ENCODE results near the gene PRKCH. TPM values are rescaled to one million over a fixed set of nuclear protein-coding genes. Genes with fewer than 3 reads are reported as not detected.

The PRKCH gene
- total and polyA plus RNA-seq, 2 of the 13 experiments (the other 11 are each of a cell fraction or from before 2014, with no cell fraction given): 0.48 to 1.3 TPM

GRCh38 chr14:61585598-61586543 lies 264.5 kb downstream of the PRKCH start:
- ATAC-seq: no peak
- Histone ChIP-seq H3K79me2 (ENCODE audit: insufficient read depth, low read length) (no peaks in the 10 kb centered on the region), H3K27me3 (ENCODE audit: control insufficient read depth in 1 of 2, insufficient read depth in 2 of 2, low read length in 2 of 2) (no peaks in the 10 kb centered on the region; a peak in 1 of 5 replicates), H3K4me1 (ENCODE audit: insufficient read depth, low read length) (peaks cover 49% of the 10 kb centered on the region), H3K9me3 (ENCODE audit: low read length) (no peaks in the 10 kb centered on the region), H3K4me2 (ENCODE audit: low read depth, low read length) (no peak overlapping the region), H3K9ac (ENCODE audit: insufficient read depth, low read depth, low read length) (no peak overlapping the region), H3K36me3 (replicated peaks in 1 of 2; ENCODE audit: control insufficient read depth in 1 of 2, insufficient read depth in 2 of 2, low read length in 2 of 2) (no peaks in the 10 kb centered on the region), H3K4me3 (replicated peaks in 1 of 3; ENCODE audit: insufficient read depth in 1 of 3, low read depth in 2 of 3, low read length in 3 of 3) (no peak overlapping the region), H2AFZ (ENCODE audit: low read length) (no peak overlapping the region), H4K20me1 (ENCODE audit: insufficient read depth, low read length) (no peaks in the 10 kb centered on the region), H3K27ac (ENCODE audit: extremely low read length, insufficient read depth, low read length) (no peak overlapping the region)
- 77% methylated on average over 5 of the region's 5 CpGs for WGBS (ENCODE audit: low lambda C conversion rate)
- TF ChIP-seq ZNF782 (CRISPR knock-in tag; IDR thresholded peaks at IDR 0.05; ENCODE audit: borderline replicate concordance) (no peak), NFE2 (CRISPR knock-in tag; IDR thresholded peaks at IDR 0.05) (no peak), ZNF180 (CRISPR knock-in tag; IDR thresholded peaks at IDR 0.05; ENCODE audit: borderline replicate concordance, low read depth) (no peak)
- ChIA-PET POLR2A (interaction anchor here (1.0 to 1.1 kb wide), 2 partner anchors 17 to 23 kb away, joined by 3 read pairs; no protein-coding TSS in a partner anchor), CTCF (ENCODE audit: low intra/inter-chr PET ratio, low total read pairs) (no interaction called here)
- BruUV-seq (replicated peaks): no TSS peak
- intact Hi-C loops (cut with micrococcal nuclease; ENCODE audit: unreplicated experiment) (no loop called here), in situ Hi-C loops (cut with HindIII; ENCODE audit: extremely low pct_ligation_motif_present, low pct_unique_long_range_greater_than_20kb) (no loop called here)
- FAIRE-seq: no peak
- no peak for DNase-seq (ENCODE audit: low spot score)

DNA sequence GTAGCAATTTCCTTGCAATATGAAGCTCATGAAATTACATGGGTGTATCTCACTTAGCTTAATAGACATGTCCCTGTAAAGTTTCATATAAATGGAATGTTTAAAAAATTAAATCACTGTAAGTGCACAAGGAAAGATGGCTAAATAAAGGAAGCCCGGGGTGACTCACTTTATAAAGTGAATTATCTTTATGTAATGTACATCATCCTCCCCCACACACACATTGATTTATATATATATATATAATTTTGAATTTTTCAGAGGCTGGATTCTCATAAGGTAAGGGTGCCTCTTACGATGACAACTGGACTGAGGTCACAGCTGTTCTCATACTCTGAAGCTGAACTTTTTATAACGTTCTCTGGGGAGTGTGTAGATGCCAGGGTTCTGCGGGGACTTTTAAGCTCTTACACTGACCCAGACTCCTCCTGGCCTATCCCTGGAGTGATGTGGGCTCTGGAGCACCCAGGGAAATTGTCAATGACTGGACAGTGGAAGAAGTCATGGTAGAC lies 265.2 kb downstream of the PRKCH start:
- DNase-seq (ENCODE audit: low spot score) (no peak), FAIRE-seq (no peak), ATAC-seq (no peak)
- intact Hi-C loops (cut with micrococcal nuclease; ENCODE audit: unreplicated experiment) (no loop called here), in situ Hi-C loops (cut with HindIII; ENCODE audit: extremely low pct_ligation_motif_present, low pct_unique_long_range_greater_than_20kb) (no loop called here)
- H3K9me3 ChIP-seq (ENCODE audit: low read length): no peaks in the 10 kb centered on the region
- WGBS (ENCODE audit: low lambda C conversion rate): 95% methylated on average over 4 of the region's 4 CpGs
- POLR2A ChIA-PET: interaction anchor here (1.0 kb wide), 1 partner anchor 23 kb away, joined by 3 read pairs; no protein-coding TSS in a partner anchor
- no peaks in the 10 kb centered on the region for H3K79me2 ChIP-seq (ENCODE audit: insufficient read depth, low read length)
- H3K4me3 ChIP-seq (replicated peaks in 1 of 3; ENCODE audit: insufficient read depth in 1 of 3, low read depth in 2 of 3, low read length in 3 of 3): no peak overlapping the region
- peaks cover 42% of the 10 kb centered on the region for H3K4me1 ChIP-seq (ENCODE audit: insufficient read depth, low read length)
- no TSS peak for BruUV-seq (replicated peaks)
- H3K4me2 ChIP-seq (ENCODE audit: low read depth, low read length): no peak overlapping the region
- no peaks in the 10 kb centered on the region for H4K20me1 ChIP-seq (ENCODE audit: insufficient read depth, low read length)
- H3K36me3 ChIP-seq (replicated peaks in 1 of 2; ENCODE audit: control insufficient read depth in 1 of 2, insufficient read depth in 2 of 2, low read length in 2 of 2): no peaks in the 10 kb centered on the region
- no peak overlapping the region for H3K27ac ChIP-seq (ENCODE audit: extremely low read length, insufficient read depth, low read length)
- no peaks in the 10 kb centered on the region; a peak in 1 of 5 replicates for H3K27me3 ChIP-seq (ENCODE audit: control insufficient read depth in 1 of 2, insufficient read depth in 2 of 2, low read length in 2 of 2)
- H2AFZ ChIP-seq (ENCODE audit: low read length): no peak overlapping the region
- CTCF ChIA-PET (ENCODE audit: low intra/inter-chr PET ratio, low total read pairs): no interaction called here
- no peak overlapping the region for H3K9ac ChIP-seq (ENCODE audit: insufficient read depth, low read depth, low read length)
- TF ChIP-seq RBAK (CRISPR knock-in tag; IDR thresholded peaks at IDR 0.05) (no peak), JARID2 (CRISPR knock-in tag; IDR thresholded peaks at IDR 0.05; ENCODE audit: insufficient replicate concordance) (no peak), ZSCAN5A (CRISPR knock-in tag; IDR thresholded peaks at IDR 0.05; ENCODE audit: borderline replicate concordance) (no peak), SAFB2 (CRISPR knock-in tag; IDR thresholded peaks at IDR 0.05; ENCODE audit: borderline replicate concordance, low read depth) (no peak), ZBTB44 (CRISPR knock-in tag; IDR thresholded peaks at IDR 0.05) (no peak), THYN1 (CRISPR knock-in tag; IDR thresholded peaks at IDR 0.05; ENCODE audit: borderline replicate concordance, low read depth) (no peak), ZNF232 (CRISPR knock-in tag; IDR thresholded peaks at IDR 0.05; ENCODE audit: borderline replicate concordance) (no peak), MLLT10 (CRISPR knock-in tag; IDR thresholded peaks at IDR 0.05) (no peak)
- TF ChIP-seq, protein P1, sequence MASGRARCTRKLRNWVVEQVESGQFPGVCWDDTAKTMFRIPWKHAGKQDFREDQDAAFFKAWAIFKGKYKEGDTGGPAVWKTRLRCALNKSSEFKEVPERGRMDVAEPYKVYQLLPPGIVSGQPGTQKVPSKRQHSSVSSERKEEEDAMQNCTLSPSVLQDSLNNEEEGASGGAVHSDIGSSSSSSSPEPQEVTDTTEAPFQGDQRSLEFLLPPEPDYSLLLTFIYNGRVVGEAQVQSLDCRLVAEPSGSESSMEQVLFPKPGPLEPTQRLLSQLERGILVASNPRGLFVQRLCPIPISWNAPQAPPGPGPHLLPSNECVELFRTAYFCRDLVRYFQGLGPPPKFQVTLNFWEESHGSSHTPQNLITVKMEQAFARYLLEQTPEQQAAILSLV (CRISPR knock-in tag; IDR thresholded peaks at IDR 0.05; ENCODE audit: borderline replicate concordance): no peak
